IMR-90 (cell line): ENCODE measurements around the gene FRMD4B. TPM values are rescaled to one million over a fixed set of nuclear protein-coding genes. Genes with fewer than 3 reads are reported as not detected.

Experiments
- ATAC-seq: fragments of 200-7000 bp; cut with Tn5 transposase; 2 replicates; pipeline ENCODE4 v1.9.1; 2020; ENCODE audit warnings: low read depth, mild to moderate bottlenecking, moderate library complexity
- BruUV-seq: library from RNA; stranded (reverse); fragments of 400-500 nt; replicated peaks from 2 replicates; lab custom pipeline; 2021; lab: Mats Ljungman, UMichigan
- CTCF ChIA-PET: fragments of 300-600 bp; formaldehyde crosslinking; extraction: SDS; loops from one replicate; lab custom pipeline; 2021; ENCODE audit warnings: antibody characterized with exemption; lab: Yijun Ruan, JAX
- POLR2A ChIA-PET: fragments of 300-600 bp; sonication (Branson Sonifier 250); formaldehyde crosslinking; loops from one replicate; lab custom pipeline; 2022; ENCODE audit warnings: antibody characterized with exemption; ENCODE audit not compliant: unreplicated experiment; lab: Charles Lee
- DNase-seq: peaks from one replicate; pipeline ENCODE4 v3.0.0; 2013
- H2AFZ ChIP-seq: replicated peaks from 2 replicates; pipeline ENCODE3; 2013; ENCODE audit warnings: low read length, mild to moderate bottlenecking; ENCODE audit not compliant: poor library complexity
- H2AK5ac ChIP-seq: 2 replicates; pipeline ENCODE4 v1.6.1; 2013; ENCODE audit warnings: low read depth, low read length, inconsistent platforms
- H2AK9ac ChIP-seq: replicated peaks from 2 replicates; pipeline ENCODE3; 2013; ENCODE audit warnings: mild to moderate bottlenecking, low read depth, low read length, moderate library complexity; ENCODE audit not compliant: poor library complexity
- H2BK120ac ChIP-seq: 2 replicates; pipeline ENCODE4 v1.6.1; 2013; ENCODE audit warnings: low read depth, low read length, inconsistent platforms
- H2BK15ac ChIP-seq: 3 replicates; pipeline ENCODE4 v1.6.1; 2013; ENCODE audit warnings: low read depth, low read length, inconsistent platforms
- H2BK20ac ChIP-seq: 2 replicates; pipeline ENCODE4 v1.6.1; 2013; ENCODE audit warnings: low read depth, mild to moderate bottlenecking, inconsistent platforms, low read length, moderate library complexity
- H2BK5ac ChIP-seq: 2 replicates; pipeline ENCODE4 v1.6.1; 2013; ENCODE audit warnings: mild to moderate bottlenecking, low read depth, low read length, inconsistent platforms; ENCODE audit not compliant: poor library complexity, severe bottlenecking
- H3K14ac ChIP-seq: replicated peaks from 2 replicates; pipeline ENCODE4 v1.6.1; 2013; ENCODE audit warnings: low read depth, low read length, inconsistent platforms
- H3K18ac ChIP-seq: 2 replicates; pipeline ENCODE4 v1.6.1; 2013; ENCODE audit warnings: low read depth, low read length, control low read depth
- H3K23ac ChIP-seq: 2 replicates; pipeline ENCODE4 v1.6.1; 2013; ENCODE audit warnings: low read depth, low read length, inconsistent platforms
- H3K27ac ChIP-seq: 2 replicates; pipeline ENCODE4 v1.5.1; 2013; ENCODE audit warnings: mild to moderate bottlenecking, control low read depth, low read length; ENCODE audit not compliant: insufficient read depth
- H3K27me3 ChIP-seq: 2 replicates; pipeline ENCODE4 v1.6.1; 2013; ENCODE audit warnings: low read length; ENCODE audit not compliant: control insufficient read depth, insufficient read depth
- H3K36me3 ChIP-seq: 2 replicates; pipeline ENCODE4 v1.6.1; 2013; ENCODE audit warnings: low read length, mixed read lengths; ENCODE audit not compliant: control insufficient read depth, insufficient read depth
- H3K4ac ChIP-seq: 2 replicates; pipeline ENCODE4 v1.6.1; 2013; ENCODE audit warnings: low read depth, low read length, inconsistent platforms
- H3K4me1 ChIP-seq: 2 replicates; pipeline ENCODE4 v1.6.1; 2013; ENCODE audit warnings: low read length, mixed read lengths; ENCODE audit not compliant: control insufficient read depth, insufficient read depth
- H3K4me2 ChIP-seq: 2 replicates; pipeline ENCODE4 v1.6.1; 2013; ENCODE audit warnings: low read depth, mild to moderate bottlenecking, control low read depth, low read length, moderate library complexity
- H3K4me3 ChIP-seq: 2 replicates; pipeline ENCODE4 v1.5.1; 2013; ENCODE audit warnings: low read depth, mild to moderate bottlenecking, control low read depth, low read length, moderate library complexity; ENCODE audit not compliant: insufficient read depth
- H3K56ac ChIP-seq: 2 replicates; pipeline ENCODE4 v1.6.1; 2013; ENCODE audit warnings: low read length, inconsistent platforms; ENCODE audit not compliant: insufficient read depth; ENCODE audit errors: extremely low read depth
- H3K79me1 ChIP-seq, 2 experiments: 2 replicates each; pipeline ENCODE4 v1.6.1; 2013; ENCODE audit warnings: low read length in 2 of 2, inconsistent platforms in 1 of 2, low read depth in 1 of 2
- H3K9ac ChIP-seq: 2 replicates; pipeline ENCODE4 v1.6.1; 2013; ENCODE audit warnings: low read depth, low read length, control low read depth
- H3K9me1 ChIP-seq: 2 replicates; pipeline ENCODE4 v1.6.1; 2013; ENCODE audit warnings: low read length, inconsistent platforms; ENCODE audit not compliant: insufficient read depth
- H3K9me3 ChIP-seq: 2 replicates; pipeline ENCODE4 v1.6.1; 2013; ENCODE audit warnings: low read length; ENCODE audit not compliant: control insufficient read depth, insufficient read depth
- H4K20me1 ChIP-seq: 2 replicates; pipeline ENCODE4 v1.6.1; 2013; ENCODE audit warnings: low read length, inconsistent platforms; ENCODE audit not compliant: insufficient read depth
- H4K5ac ChIP-seq: 2 replicates; pipeline ENCODE4 v1.6.1; 2013; ENCODE audit warnings: mild to moderate bottlenecking, low read depth, low read length, control low read depth
- H4K8ac ChIP-seq, 2 experiments: 2 replicates each; pipeline ENCODE4 v1.6.1; 2013; ENCODE audit warnings: low read depth in 2 of 2, low read length in 2 of 2, control low read depth in 1 of 2, inconsistent platforms in 1 of 2
- H4K91ac ChIP-seq: 2 replicates; pipeline ENCODE4 v1.6.1; 2013; ENCODE audit warnings: low read depth, low read length, inconsistent platforms; ENCODE audit not compliant: insufficient read depth
- BHLHE40 ChIP-seq: fragments of 150-350 bp; IDR thresholded peaks from 2 replicates; pipeline ENCODE4 v1.6.1; 2016; ENCODE audit warnings: mild to moderate bottlenecking, low read depth, low read length
- CEBPB ChIP-seq: IDR thresholded peaks from 2 replicates; pipeline ENCODE4 v1.6.1; 2012; ENCODE audit warnings: low read depth, low read length, improper control_type of control experiment
- CHD1 ChIP-seq: IDR thresholded peaks from 2 replicates; pipeline ENCODE4 v1.6.1; 2012; ENCODE audit warnings: low read depth, low read length, improper control_type of control experiment
- ELK1 ChIP-seq: fragments of 150-350 bp; IDR thresholded peaks from 2 replicates; pipeline ENCODE4 v1.6.1; 2016; ENCODE audit warnings: low read depth, mild to moderate bottlenecking, low read length, moderate library complexity, borderline replicate concordance
- FOS ChIP-seq: fragments of 150-350 bp; IDR thresholded peaks from 2 replicates; pipeline ENCODE4 v1.6.1; 2016; ENCODE audit warnings: low read depth, low read length
- MAFK ChIP-seq: IDR thresholded peaks from 2 replicates; pipeline ENCODE4 v1.6.1; 2012; ENCODE audit warnings: low read depth, low read length, improper control_type of control experiment
- MAZ ChIP-seq: IDR thresholded peaks from 2 replicates; pipeline ENCODE4 v1.6.1; 2012; ENCODE audit warnings: low read depth, mild to moderate bottlenecking, low read length, improper control_type of control experiment, moderate library complexity, borderline replicate concordance
- MXI1 ChIP-seq: IDR thresholded peaks from 2 replicates; pipeline ENCODE4 v1.6.1; 2012; ENCODE audit warnings: low read depth, mild to moderate bottlenecking, low read length, moderate library complexity, borderline replicate concordance
- NFE2L2 ChIP-seq: fragments of 150-350 bp; IDR thresholded peaks from 2 replicates; pipeline ENCODE4 v1.6.1; 2016; ENCODE audit warnings: low read depth, mild to moderate bottlenecking, low read length
- POLR2A ChIP-seq: IDR thresholded peaks from 2 replicates; pipeline ENCODE4 v1.6.1; 2012; ENCODE audit warnings: mild to moderate bottlenecking, low read depth, low read length
- RAD21 ChIP-seq: IDR thresholded peaks from 2 replicates; pipeline ENCODE4 v1.6.1; 2012; ENCODE audit warnings: low read length, improper control_type of control experiment
- RCOR1 ChIP-seq: IDR thresholded peaks from 2 replicates; pipeline ENCODE4 v1.6.1; 2012; ENCODE audit warnings: mild to moderate bottlenecking, low read length, improper control_type of control experiment; ENCODE audit not compliant: insufficient replicate concordance
- RFX5 ChIP-seq: IDR thresholded peaks from 2 replicates; pipeline ENCODE4 v1.8.0; 2012; ENCODE audit warnings: low read depth, mild to moderate bottlenecking, low read length, moderate library complexity
- SMC3 ChIP-seq: fragments of 150-350 bp; IDR thresholded peaks from 2 replicates; pipeline ENCODE4 v1.6.1; 2016; ENCODE audit warnings: low read depth, mild to moderate bottlenecking, antibody characterized with exemption, low read length, moderate library complexity
- WGBS, 2 experiments: methylation state at CpG; one replicate each; pipeline versions ENCODE4 v1.1.5 to v1.1.7; 2013; ENCODE audit warnings: missing lambda C conversion rate in 2 of 2; ENCODE audit not compliant: insufficient read length in 1 of 2; ENCODE audit errors: extremely low coverage in 2 of 2; 5-methylcytosine and 5-hydroxymethylcytosine counted together
- dilution Hi-C: fragments of 300-500 bp; cut with HindIII; formaldehyde crosslinking; loops from one replicate; pipeline ENCODE4 v1.14.3; 2018; ENCODE audit warnings: low sequenced_read_pairs; ENCODE audit not compliant: unreplicated experiment
- in situ Hi-C: fragments of 300-500 bp; cut with MboI; formaldehyde crosslinking; loops from 3 replicates; pipeline ENCODE4 v1.14.3; 2019; ENCODE audit warnings: low sequenced_read_pairs, inconsistent platforms, mixed read lengths
- intact Hi-C: fragments of 100-400 bp; cut with micrococcal nuclease; formaldehyde crosslinking; loops from 2 replicates; pipeline ENCODE4 v1.10.0; 2022
- polyA plus RNA-seq, 3 experiments: library from polyadenylated mRNA; depleted of rRNA; stranded (reverse); fragments of >200 nt; gene quantifications; 2 replicates each; pipeline ENCODE4 v1.2.3, GENCODE V29; 2012; ENCODE audit warnings: low replicate concordance in 1 of 3
- total RNA-seq: library from RNA; depleted of rRNA; stranded (reverse); fragments of >200 nt; gene quantifications from 2 replicates; pipeline ENCODE4 v1.2.3, GENCODE V29; 2012
- TF ChIP-seq, protein P1 (sequence below): fragments of 150-350 bp; IDR thresholded peaks from 2 replicates; pipeline ENCODE4 v1.6.1; 2017; ENCODE audit warnings: mild to moderate bottlenecking, antibody characterized with exemption, low read length, low read depth
- TF ChIP-seq, protein P2 (sequence below): conservative IDR thresholded peaks from 2 replicates; pipeline ENCODE4 v1.5.1; 2012; ENCODE audit warnings: mild to moderate bottlenecking, low read depth, low read length, improper control_type of control experiment

Gene FRMD4B
- total and polyA plus RNA-seq, 2 of the 4 experiments (the other 2 are of a cell fraction): 0.14 to 0.36 TPM

DNA sequence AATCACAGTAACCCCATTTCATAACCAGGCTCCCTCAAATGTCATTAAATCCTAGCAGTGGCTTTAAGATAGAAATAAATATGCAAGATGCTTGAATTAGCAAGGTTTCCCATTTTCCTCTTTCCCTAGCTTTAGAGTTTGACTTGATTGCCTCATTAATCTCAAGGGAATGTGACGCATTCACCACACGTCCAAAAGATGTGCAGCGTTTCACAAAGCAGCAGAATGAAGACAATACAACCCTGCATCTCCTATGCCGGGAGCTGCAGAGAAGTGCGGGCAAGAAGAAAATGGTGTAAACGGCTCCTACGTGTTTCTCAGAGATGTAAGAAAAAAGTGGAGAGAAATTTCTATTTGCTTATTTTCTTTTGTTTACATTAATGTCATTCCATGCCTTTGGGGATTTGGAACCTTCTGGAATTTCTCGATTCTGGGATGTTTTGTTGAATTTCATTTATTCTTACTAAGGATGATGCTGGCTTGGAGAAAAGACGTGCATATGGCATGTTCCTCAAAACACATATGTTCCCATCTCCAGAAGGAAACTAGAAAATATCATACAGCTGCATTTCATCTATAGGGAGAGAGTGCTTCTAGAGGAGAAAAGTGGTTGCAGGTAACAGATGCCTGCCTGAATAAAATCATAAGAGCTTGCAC lies 27.8 kb upstream of the FRMD4B start:
- no peak overlapping the region for H3K27ac ChIP-seq
- no peak overlapping the region for H3K18ac ChIP-seq
- H3K4me1 ChIP-seq: no peaks in the 10 kb centered on the region
- H3K4ac ChIP-seq: no peak overlapping the region
- H3K27me3 ChIP-seq: peaks cover 1% of the 10 kb centered on the region
- H3K36me3 ChIP-seq: no peaks in the 10 kb centered on the region
- intact Hi-C loops (no loop called here), dilution Hi-C loops (no loop called here), in situ Hi-C loops (no loop called here)
- H4K91ac ChIP-seq: no peak overlapping the region
- no peaks in the 10 kb centered on the region for H4K20me1 ChIP-seq
- no CpG with 5 or more reads among the region's 9 CpGs for WGBS, 2 experiments
- H3K79me1 ChIP-seq: no peaks in the 10 kb centered on the region
- no peaks in the 10 kb centered on the region for H3K9me3 ChIP-seq
- H3K23ac ChIP-seq: no peak overlapping the region
- TF ChIP-seq NFE2L2: no peak
- TF ChIP-seq RCOR1: no peak
- TF ChIP-seq, protein P1, sequence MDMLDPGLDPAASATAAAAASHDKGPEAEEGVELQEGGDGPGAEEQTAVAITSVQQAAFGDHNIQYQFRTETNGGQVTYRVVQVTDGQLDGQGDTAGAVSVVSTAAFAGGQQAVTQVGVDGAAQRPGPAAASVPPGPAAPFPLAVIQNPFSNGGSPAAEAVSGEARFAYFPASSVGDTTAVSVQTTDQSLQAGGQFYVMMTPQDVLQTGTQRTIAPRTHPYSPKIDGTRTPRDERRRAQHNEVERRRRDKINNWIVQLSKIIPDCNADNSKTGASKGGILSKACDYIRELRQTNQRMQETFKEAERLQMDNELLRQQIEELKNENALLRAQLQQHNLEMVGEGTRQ: no peak
- no peak for TF ChIP-seq SMC3
- no peak for TF ChIP-seq RFX5
- TF ChIP-seq, protein P2, sequence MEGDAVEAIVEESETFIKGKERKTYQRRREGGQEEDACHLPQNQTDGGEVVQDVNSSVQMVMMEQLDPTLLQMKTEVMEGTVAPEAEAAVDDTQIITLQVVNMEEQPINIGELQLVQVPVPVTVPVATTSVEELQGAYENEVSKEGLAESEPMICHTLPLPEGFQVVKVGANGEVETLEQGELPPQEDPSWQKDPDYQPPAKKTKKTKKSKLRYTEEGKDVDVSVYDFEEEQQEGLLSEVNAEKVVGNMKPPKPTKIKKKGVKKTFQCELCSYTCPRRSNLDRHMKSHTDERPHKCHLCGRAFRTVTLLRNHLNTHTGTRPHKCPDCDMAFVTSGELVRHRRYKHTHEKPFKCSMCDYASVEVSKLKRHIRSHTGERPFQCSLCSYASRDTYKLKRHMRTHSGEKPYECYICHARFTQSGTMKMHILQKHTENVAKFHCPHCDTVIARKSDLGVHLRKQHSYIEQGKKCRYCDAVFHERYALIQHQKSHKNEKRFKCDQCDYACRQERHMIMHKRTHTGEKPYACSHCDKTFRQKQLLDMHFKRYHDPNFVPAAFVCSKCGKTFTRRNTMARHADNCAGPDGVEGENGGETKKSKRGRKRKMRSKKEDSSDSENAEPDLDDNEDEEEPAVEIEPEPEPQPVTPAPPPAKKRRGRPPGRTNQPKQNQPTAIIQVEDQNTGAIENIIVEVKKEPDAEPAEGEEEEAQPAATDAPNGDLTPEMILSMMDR: no peak
- TF ChIP-seq RAD21: no peak
- TF ChIP-seq CHD1: no peak
- TF ChIP-seq POLR2A: no peak
- TF ChIP-seq MAFK: no peak
- no peak for TF ChIP-seq CEBPB
- no peak for TF ChIP-seq MAZ
- TF ChIP-seq BHLHE40: no peak
- no peak for TF ChIP-seq FOS
- no peak for TF ChIP-seq ELK1
- no peak for TF ChIP-seq MXI1
- H2AK9ac ChIP-seq: no peak overlapping the region
- H3K4me2 ChIP-seq: no peak overlapping the region
- H2BK15ac ChIP-seq: no peak overlapping the region
- H3K9me1 ChIP-seq: no peaks in the 10 kb centered on the region
- H4K5ac ChIP-seq: no peak overlapping the region
- H2AK5ac ChIP-seq: no peak overlapping the region
- no peak overlapping the region for H2BK120ac ChIP-seq
- DNase-seq (no peak), ATAC-seq (no peak)
- H3K4me3 ChIP-seq: no peak overlapping the region
- H3K56ac ChIP-seq: no peak overlapping the region
- H3K9ac ChIP-seq: no peak overlapping the region
- ChIA-PET CTCF (no interaction called here), POLR2A (no interaction called here)
- H2BK5ac ChIP-seq: no peak overlapping the region
- H2BK20ac ChIP-seq: no peak overlapping the region
- no TSS peak for BruUV-seq
- no peak overlapping the region for H4K8ac ChIP-seq
- no peak overlapping the region for H2AFZ ChIP-seq
- no peak overlapping the region for H3K14ac ChIP-seq
